ENCODE data around the gene MGARP.

DNA sequence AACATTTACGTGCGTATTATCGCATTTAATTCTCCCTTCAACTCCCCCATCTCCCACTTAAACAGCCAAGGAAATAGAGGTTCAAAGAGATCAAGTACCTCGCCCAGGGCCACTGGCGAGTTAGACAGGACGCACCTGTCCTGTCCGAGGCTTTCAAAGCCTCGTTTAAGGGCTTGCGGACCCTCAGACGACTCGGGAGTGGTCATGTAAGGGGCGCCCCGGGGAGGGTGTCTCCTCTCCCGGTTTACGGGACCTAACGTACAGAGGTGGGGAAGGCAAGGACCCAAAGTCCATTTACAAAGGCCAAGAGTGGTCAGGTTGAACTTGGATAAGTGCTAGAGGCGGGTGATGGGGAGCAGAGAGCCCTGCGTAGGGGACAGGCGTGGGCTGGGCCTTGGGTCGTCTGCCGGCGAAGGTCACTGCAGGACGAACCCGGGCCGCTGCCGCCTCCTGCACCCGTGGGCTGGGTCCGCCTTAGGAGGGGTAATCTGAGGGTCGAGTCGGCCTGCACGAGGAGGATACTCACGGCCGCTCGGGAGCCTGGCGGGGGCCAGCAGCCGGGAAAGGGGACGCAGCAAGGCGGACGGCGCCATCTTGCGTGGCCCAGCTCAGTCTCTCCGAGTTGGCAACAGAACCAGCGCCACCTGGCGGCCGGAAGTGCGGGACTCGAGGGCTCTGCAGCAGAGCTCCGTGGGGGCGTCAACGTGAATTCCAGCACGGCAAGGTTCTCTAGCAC lies 15.3 kb upstream of the MGARP start:
- TF ChIP-seq EZH2 (IDR thresholded peaks at IDR 0.05; ENCODE audit: insufficient read depth, poor library complexity, severe bottlenecking), result no peak
- no peak for TF ChIP-seq EZH2phosphoT487 (IDR thresholded peaks at IDR 0.05; ENCODE audit: insufficient read depth, low read depth)

All from GM23248 (cell line).